C4-2B (cell line): Measurements from ENCODE around the gene SPG11.

ENCODE experiments used
- ZFX ChIP-seq: fragments of 450-650 bp; IDR thresholded peaks from 2 replicates; pipeline ENCODE4 v1.6.1; 2017
- TF ChIP-seq, protein P1 (sequence below): fragments of 450-650 bp; conservative IDR thresholded peaks from 2 replicates; pipeline ENCODE4 v1.5.1; 2017; ENCODE audit warnings: mild to moderate bottlenecking

DNA sequence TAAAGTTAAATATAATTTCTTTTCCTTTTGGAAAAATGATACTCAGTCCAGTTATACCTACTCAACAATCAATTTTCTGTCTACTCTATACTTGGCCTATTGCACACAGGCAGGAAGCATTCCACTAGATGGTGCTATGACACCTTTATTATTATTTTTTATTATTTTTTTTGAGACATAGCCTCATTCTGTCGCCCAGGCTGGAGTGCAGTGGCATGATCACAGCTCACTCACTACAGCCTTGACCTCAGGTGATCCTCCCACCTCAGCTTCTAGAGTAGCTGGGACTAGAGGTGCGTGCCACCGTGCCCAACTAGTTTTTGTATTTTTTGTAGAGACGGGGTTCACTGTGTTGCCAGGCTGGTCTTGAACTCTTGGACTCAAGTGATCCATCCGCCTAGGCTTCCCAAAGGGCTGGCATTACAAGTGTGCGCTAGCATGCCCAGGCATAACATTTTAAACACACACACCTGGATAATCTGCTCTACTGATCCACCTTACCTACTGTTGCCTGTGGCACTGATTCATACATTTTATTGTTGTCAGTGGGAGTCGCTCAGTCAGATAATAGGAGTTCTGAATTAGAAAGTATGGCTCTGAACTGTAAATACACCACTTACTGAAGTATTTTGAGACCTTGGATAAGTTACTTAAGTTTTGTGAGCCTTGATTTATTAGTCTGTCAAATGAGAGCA, 70.3 kb downstream of the SPG11 start:
- TF ChIP-seq, protein P1, sequence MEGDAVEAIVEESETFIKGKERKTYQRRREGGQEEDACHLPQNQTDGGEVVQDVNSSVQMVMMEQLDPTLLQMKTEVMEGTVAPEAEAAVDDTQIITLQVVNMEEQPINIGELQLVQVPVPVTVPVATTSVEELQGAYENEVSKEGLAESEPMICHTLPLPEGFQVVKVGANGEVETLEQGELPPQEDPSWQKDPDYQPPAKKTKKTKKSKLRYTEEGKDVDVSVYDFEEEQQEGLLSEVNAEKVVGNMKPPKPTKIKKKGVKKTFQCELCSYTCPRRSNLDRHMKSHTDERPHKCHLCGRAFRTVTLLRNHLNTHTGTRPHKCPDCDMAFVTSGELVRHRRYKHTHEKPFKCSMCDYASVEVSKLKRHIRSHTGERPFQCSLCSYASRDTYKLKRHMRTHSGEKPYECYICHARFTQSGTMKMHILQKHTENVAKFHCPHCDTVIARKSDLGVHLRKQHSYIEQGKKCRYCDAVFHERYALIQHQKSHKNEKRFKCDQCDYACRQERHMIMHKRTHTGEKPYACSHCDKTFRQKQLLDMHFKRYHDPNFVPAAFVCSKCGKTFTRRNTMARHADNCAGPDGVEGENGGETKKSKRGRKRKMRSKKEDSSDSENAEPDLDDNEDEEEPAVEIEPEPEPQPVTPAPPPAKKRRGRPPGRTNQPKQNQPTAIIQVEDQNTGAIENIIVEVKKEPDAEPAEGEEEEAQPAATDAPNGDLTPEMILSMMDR: peak; percentile 46
- TF ChIP-seq ZFX: no peak
